GM21528 (cell line): ENCODE measurements around the gene HIVEP1.

Experiments used
- ATAC-seq: cut with Tn5 transposase; IDR thresholded peaks from one replicate; pipeline ENCODE4 v1.9.1; 2021; ENCODE audit warnings: mild to moderate bottlenecking, moderate library complexity; ENCODE audit not compliant: unreplicated experiment, low FRiP score

The HIVEP1 gene

DNA sequence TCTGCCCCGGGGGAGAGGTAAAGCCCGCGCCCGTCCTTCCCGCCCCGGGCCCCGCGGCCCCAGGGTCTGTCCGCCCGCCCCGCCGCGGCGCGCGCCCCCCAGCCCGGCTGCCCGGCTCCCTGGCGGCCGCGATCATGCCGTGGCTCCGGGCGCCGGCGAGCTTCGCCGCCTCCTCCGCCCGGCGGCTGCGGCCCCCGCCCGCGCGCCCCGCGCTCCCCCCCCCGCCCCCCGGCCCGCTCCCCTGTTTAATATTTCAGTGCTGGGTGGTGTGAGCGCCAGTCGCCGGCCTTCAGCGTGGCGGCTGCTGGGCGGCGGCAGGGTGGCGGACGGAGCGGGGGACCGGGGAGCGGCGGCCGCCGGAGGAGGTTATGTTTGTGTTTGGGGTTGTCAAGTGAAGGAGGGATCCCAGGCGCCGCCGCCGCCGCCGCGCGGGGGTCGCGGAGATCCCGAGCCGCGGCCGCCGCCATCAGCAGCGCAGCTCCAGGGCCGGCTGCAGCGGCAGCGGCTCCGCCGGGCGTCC is at the start of gene HIVEP1:
Gene HIVEP1, plus strand, starts transcription at position 275 of the 520 bp plus-strand sequence. CDS start 3,317 bp downstream, outside the sequence.
- ATAC-seq = no peak

DNA sequence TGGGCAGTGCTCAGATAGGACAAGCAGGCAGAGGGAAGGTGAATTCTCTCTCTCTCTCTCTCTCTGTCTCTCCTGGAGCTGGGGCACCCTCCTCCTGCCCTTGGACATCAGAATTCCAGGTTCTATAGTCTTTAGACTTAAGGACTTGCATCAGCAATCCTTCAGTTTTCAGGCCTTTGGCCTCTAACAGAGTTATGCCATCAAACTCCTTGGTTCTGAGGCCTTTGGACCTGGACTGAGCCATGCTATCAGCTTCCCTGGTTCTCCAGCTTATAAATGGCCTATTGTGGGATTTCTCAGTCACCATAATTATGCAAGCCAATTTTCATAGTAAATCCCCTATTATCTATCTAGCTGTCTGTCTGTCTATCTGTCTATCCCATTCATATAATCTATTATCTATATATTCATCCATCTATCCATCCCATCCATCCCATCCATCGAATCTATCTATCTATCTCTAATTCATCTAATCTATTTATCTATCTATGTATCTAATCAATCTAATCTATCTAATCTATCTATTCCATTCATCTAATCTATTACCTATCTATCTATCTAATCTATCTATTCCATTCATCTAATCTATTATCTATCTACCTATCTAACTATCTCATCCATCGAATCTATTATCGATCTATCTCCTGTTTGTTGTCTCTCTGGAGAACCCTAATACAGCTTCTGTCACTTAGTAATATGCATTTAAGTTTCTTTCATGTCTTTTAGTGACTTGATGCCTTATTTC is 48.2 kb upstream of the HIVEP1 start:
- no peak for ATAC-seq

- no peak for ATAC-seq
Measured at GRCh38 chr6:11964729-11965335, 47.3 kb upstream of the HIVEP1 start.

DNA sequence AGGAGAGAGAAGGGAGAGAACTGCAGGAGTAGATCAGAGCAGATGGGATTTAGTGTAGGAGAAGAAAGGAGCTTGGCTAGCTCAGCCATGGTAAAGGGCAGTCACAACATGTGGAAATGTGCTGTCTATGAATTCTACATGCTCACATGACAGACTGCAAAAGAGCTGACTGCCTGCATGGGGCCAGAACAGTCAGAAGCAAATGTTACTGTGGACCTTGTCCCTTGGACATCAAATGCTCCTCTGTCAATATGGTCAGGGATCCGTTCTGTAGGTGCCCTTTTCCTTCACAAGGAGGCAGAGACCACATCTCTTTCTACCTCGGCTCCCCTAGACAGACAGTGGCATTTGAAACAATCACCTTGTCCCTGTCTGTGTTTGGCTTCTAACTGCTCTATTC is 46.6 kb upstream of the HIVEP1 start:
- ATAC-seq = no peak

GRCh38 chr6:11968241-11968806 is 43.8 kb upstream of the HIVEP1 start:
- no peak for ATAC-seq

- ATAC-seq = no peak
Measured at GRCh38 chr6:11969092-11969491, 43.0 kb upstream of the HIVEP1 start.

DNA sequence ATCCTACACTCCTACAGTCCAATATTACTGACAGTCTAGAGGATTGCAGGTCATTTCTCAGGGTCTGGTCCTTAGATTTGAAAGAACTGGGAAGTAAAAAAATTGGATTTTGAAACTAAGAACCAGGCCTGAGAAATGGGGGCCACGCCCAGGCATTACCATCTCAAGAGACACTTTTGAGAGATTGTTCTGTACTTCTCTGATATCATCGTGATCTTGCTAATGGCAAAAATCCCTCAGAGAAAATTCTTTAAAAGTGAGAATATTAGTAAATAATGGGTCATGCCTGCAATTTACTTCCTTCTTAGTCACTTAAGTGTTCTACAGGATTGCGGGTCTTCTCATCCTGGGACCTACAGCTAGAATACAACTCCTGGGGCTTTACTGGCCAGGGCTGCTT is 42.0 kb upstream of the HIVEP1 start:
- ATAC-seq = no peak

- no peak for ATAC-seq
Measured at GRCh38 chr6:11971154-11971553, 41.0 kb upstream of the HIVEP1 start.

- ATAC-seq = no peak
Measured at GRCh38 chr6:11972270-11972669, 39.8 kb upstream of the HIVEP1 start.

DNA sequence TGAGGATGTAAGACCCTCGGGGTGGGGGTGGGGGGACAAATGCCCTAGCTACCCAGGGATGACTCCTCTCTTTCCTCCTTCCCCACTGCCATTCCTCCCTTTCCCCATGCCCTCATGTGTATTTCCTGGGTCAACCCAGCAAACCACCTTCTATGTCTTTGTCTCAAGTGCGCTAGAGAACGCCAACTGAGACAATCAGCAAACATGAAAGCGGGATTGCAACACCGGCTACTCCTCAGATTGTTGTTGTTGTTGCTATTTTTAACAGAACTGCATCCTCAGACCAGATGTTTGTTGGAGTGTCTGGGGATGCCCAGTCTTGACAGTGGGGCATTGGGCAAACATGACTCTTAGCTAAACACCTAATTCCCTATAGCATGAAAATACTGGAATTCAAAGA is 39.3 kb upstream of the HIVEP1 start:
- ATAC-seq = no peak

- ATAC-seq = no peak
Measured at GRCh38 chr6:11973238-11973637, 38.9 kb upstream of the HIVEP1 start.

- no peak for ATAC-seq
Measured at GRCh38 chr6:11974089-11974488, 38.0 kb upstream of the HIVEP1 start.

GRCh38 chr6:11975353-11975977 is 36.6 kb upstream of the HIVEP1 start:
- ATAC-seq = peak; percentile 89

- ATAC-seq = no peak
Measured at GRCh38 chr6:11976489-11976888, 35.6 kb upstream of the HIVEP1 start.

DNA sequence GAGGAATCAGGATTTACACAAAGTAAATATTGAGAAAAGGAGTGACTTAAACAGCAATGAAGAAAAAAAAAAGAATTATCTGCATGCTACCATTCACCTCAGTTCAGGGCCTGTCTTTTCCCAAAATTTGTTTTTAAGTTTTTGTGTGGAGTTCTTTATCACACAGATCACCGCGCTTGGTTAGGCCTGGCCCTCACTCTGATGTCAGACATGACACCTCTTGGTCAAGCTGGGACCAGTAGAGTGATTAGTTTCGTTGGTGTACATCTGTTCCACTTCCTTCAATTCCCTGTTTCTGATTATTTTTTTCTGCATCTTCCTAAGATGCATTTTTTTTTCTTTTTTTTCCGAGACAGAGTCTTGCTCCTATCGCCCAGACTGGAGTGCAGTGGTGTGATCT is 34.9 kb upstream of the HIVEP1 start:
- no peak for ATAC-seq

DNA sequence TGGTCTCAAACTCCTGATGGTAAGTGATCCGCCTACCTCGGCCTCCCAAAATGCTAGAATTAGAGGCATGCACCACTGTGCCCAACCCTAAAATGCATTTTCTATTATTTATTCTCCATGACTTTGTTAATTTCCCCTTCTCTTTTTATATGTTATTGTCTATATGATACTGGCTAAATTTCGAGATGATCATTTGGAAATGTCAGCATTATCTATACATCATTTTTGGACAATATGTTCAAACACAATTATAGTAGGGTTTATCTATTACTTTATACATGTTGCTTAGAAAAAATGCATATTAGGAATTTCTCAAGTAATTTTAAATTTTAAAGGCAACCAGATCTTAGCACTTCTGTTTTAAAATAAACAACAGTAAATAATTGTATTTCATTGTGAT is 34.4 kb upstream of the HIVEP1 start:
- no peak for ATAC-seq

DNA sequence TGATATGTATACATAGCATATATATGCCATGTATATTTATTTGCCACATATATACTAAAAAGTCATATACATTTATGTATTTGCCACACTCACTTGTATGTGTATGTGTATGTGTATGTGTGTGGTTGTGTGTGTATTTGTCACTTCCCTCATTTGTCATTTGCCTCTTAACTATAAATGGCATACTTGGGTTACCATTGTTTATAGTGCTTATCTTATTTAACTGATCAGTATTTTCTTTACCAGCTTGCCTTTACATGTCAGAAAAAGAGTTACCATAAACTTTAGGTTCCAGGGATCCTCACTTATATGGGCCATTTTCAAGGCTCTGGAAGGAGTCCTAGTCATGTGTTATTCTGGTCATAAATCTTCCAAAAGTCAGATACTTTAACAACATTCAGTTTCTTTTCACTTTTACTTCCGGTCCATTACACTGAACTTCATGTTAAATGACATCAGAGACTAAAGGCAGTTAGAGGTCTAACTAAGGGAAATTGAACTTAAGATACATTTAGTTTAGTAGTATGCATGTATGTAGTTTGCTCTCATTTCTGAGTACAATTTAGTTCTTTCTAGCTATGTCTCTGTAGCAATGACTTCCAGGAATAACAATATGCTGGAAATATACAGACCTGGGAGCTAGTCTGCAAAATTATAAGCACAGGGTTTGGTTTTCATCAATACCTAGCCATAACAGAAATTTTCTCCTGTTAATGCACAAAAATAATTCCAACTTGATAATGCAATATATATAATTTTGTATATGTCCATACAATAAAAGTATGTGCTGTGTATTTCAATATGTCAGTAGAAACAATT is 33.7 kb upstream of the HIVEP1 start:
- ATAC-seq = no peak

- ATAC-seq = no peak
Measured at GRCh38 chr6:11979866-11980265, 32.2 kb upstream of the HIVEP1 start.

GRCh38 chr6:11983306-11983705 is 28.8 kb upstream of the HIVEP1 start:
- ATAC-seq = no peak

DNA sequence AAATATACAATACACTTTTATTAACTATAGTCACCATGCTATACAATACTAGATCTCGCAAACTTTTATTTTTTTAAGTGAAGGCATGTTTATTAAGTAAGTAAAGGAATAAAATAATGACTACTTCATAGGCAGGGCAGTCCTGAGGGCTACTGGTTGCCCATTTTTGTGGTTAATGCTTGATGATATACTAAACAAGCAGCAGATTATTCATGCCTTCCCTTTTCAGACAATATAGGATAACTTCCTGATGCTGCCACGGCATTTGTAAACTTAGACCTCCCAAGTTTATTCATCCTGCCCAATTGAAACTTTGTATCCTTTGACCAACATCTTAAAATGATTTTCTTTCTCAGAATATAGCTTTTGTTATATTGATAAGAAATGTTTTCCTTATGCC is 24.7 kb upstream of the HIVEP1 start:
- no peak for ATAC-seq
